NCI-H2081 (cell line): ENCODE data around the gene OTOGL.
"Not testable (repeated sequence)": the region's sequence is repeated elsewhere in the genome, so short reads cannot be mapped to it uniquely, and the experiment has no call there.

Experiments used
- DNase-seq, 2 experiments: peaks; one replicate each; lab custom pipeline; 2025; lab: John Stamatoyannopoulos, UW

OTOGL gene

DNA sequence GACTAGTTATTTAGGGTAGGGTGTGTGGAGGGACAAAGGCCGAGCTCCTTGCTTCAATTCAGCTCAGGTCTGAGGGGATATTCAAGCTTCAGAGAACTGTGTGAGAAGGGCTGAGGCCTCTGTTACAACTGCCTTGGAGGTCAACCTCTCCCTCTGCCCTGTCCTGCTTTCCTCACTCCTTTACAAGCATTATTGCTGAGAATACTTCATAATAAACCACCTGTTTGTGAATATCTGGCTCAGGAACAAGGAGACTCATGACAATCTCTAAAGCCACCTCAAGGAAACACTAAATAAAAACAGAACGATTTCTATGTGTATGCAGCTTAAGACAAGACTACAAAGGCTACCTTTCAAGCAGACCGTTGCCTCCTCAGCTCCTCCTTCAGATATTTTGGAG lies 21.7 kb downstream of the OTOGL start:
- DNase-seq = no peak

DNA sequence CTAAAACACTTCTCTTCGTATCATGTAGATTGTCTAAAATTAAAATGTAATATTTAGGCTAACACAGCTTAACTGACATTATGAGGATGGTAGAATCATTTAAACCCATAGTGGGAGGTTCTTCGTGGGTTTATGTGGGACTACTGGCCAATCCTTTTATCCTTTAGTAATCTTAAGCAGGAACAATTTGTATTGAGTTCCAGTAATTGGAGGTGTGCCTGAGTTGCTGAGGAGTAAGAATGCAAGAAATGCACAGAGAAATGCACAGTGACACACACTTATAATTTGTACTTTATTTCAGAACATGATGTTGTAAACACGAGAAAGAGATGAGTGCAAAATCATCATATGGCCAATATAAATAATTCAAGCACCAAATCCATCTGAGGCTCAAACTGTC lies 22.3 kb downstream of the OTOGL start:
- DNase-seq = no peak

DNA sequence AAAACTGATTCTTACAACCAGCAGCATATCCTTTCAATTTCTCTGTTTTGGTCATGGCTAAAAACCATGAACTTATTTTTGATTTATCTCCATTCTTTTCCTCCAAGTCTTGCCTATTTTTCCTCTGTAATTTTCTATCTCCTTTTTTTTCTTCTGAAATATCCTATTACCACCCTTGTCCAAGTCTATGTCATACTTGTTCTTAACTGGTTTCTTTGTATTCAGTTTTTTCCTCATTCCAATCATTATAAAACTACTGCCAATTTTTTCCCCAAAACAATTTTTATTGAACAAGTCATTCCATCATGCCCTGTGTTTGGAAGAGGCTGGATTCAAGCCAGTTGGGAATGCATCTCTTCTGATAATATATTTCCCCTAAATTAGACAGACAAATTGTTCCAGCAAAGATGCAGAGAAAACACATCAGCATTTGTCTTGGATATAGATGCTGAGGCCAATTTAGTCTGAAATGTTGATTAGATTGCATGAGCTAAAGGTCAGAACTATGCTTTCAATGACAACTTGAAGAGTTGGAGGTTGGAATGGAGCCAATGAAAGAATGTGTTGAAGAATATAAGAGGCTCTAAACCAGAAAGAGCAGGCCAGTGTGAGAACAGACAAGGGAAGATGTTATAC lies 30.7 kb downstream of the OTOGL start:
- no peak for DNase-seq

DNA sequence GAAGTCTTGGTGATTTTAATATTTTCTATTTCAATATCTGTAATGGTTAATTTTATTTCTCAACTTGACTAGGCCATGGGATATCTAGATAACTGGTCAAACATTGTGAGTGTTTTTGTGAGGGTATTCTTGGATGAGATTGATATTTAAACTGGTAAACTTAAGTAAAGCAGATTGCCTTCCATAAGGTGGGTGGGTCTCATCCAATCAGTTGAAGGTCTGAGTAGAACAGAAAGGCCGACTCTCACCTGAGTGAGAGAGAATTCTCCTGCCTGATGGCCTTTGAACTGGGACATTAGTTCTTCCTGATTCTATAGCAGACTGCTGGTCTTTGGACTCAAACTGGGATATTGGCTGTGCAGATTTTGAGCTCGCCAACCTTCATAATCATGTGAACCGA lies 36.3 kb downstream of the OTOGL start:
- DNase-seq = no peak

DNA sequence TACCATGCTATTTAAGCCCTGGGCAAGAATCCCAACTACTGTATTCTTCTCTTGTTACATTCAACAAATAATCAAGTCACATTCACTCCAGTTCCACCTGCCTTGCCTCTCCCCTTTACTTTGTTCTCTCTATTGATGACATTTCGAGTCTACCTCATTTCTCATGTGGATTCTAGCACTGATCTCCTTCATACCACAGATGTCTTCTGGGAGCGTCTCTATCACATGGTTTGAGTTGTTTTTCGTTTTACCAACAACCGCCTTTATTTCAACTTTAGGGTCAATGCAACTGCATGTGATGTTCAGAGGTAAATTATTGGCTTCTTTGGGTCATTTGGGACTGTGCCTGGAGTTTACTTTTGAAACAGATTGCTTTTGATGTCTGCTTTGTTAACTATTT lies 40.7 kb downstream of the OTOGL start:
- DNase-seq = no peak

DNA sequence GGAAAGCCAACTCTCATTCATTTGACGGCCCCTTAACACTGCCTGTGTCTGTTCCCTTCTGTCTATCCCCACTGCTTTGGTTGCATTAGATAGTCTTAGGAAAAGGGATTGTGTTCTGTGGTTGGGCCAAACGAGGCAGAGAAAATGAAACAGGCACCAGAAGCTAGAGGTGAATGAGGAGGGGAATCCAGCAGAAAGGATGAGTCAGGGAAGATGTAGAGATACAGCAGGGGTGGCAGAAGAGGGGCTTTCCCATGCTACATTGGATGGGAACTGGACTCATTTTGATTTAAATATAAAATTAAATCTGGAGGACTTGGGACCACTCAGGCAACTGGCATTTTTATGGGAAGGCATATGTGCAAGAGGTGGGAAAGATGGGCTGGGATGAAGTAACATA lies 43.3 kb downstream of the OTOGL start:
- no peak for DNase-seq

DNA sequence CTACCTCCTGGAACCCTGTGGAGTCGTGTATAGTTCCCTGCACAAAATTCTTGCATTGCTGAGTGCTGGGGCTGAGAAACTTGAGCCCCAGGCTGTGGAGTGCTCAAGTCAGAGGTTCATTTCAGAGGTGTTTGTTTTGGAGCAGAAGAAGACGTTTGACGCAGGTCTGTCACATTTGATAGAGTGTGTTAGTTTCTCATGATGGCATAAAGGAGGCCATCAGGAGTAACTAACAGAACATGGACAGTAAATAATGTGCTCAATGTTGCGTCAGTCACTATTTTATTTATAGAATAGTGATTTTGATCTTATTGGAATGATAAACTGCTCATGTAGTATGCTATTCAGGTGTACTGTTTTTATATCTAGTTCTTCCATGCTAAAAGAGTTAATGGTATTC lies 44.2 kb downstream of the OTOGL start:
- DNase-seq = no peak

DNA sequence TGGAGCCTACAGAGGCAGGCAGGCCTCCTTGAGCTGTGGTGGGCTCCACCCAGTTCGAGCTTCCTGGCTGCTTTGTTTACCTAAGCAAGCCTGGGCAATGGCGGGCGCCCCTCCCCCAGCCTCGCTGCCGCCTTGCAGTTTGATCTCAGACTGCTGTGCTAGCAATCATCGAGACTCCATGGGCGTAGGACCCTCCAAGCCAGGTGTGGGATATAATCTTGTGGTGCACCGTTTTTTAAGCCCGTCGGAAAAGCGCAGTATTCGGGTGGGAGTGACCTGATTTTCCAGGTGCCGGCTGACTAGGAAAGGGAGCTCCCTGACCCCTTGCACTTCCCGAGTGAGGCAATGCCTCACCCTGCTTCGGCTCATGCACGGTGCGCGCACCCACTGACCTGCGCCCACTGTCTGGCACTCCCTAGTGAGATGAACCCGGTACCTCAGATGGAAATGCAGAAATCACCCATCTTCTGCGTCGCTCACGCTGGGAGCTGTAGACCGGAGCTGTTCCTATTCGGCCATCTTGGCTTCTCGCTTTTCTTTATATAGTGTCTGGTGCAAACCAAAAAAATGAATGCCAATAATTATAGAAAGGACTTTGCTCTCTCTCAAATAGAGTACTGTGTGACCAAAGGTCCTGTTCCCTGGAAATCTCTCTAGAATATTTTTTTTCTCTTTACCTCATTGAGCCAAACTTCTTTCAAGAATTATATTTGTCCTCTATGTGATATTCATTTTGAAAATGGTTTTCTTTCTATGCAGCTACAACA lies 50.4 kb downstream of the OTOGL start:
- DNase-seq = not testable (repeated sequence)

DNA sequence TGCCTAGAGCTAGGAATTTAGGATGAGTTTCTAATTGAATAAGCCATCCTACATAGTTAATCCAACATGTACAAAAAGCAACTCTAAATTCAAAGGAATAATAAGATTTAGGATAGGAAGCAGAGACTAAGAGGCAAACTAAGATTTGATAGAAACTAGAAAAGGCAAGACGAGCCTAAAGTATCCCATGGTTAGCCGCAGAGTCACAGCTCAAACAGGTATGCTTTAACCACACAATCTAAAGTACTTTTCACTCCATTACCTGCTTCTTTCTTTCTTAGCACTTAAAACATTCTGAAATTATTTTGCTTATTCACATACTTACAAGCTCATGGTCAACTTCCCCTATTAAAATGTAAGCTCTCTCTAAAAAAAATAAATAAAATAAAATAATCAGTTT lies 51.8 kb downstream of the OTOGL start:
- DNase-seq = no peak

DNA sequence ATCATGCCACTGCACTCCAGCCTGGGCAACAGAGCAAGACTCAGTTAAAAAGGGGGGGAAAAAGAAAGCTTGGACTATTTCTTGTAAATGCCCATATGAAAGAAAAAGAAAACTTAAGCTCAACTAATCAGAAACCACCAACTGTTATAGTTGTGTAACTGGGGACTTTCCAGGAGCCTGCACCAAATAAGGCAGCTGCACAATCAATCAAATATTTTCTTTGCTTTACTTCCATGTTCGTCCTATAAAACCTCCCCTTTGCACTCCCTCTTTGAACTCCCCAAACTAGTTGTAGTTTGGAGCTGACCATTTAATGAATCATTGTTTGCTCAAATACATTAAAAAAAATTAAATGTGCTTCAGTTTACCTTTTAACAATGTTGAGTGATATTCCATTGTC lies 54.9 kb downstream of the OTOGL start:
- DNase-seq = no peak

DNA sequence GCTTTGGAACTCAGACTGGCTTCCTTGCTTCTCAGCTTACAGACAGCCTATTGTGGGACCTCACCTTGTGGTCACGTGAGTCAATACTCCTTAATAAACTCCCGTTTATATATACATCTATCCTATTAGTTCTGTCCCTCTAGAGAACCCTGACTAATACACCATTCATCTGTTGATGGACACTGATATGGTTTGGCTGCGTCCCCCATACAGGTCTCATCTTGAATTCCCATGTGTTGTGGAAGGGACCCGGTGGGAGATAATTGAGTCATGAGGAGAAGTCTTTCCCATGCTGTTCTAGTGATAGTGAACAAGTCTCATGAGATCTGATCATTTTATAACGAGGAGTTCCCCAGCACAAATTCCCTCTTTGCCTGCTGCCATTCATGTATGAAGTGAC lies 57.0 kb downstream of the OTOGL start:
- DNase-seq = no peak

DNA sequence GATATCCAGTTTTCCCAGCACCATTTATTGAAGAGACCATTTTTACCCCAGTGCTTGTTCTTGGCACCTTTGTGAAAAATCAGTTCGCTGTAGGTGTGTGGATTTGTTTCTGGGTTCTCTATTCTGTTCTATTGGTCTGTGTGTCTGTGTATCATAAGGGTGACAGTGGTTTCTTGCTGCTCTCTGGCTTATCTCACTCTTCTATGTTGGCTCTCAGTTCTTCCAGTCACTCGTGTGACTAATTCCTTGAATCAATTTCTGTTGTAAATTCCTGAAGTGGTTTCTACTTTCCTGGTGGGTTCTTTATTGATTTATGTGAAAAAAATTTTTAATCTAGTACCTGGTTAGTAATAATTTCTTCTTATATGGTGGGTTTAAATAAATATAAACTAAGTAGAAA lies 58.3 kb downstream of the OTOGL start:
- DNase-seq = no peak

DNA sequence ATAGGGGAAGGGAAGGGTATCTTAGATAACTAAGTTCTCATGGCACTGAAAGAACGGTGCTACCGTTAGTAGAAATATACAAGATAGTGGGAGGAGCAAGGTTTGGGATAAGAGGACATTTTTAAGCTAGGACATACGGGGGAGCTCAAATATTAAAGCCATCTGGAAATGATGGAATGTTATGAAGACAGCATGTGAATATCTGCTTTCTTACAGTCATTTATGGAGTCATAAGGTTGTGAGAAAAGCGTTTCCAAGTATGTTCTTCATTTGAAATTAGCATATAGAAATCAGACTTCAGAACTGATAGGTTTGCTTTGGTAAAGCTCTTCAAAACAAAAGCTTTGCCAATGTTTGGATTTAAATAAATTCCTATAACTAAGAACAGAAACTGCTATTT lies 62.3 kb downstream of the OTOGL start:
- no peak for DNase-seq

DNA sequence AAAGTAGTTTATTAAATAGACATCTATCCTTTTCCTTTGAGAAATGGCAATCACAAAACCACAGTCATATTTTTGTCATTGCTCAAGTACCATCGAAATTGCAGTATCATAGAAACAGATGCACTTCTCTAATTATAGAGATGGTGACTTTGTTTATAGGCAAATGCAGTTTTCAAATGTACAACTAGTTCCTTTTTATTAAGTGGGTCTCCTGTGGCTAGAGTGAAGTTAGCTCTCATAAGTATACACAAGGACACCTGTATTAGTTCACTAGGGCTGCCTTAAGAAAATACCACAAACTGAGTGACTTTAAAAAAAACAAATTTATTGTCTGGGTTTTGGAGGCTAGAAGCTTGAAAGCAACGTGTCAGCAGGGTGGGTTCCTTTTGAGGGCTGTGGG lies 62.8 kb downstream of the OTOGL start:
- no peak for DNase-seq

DNA sequence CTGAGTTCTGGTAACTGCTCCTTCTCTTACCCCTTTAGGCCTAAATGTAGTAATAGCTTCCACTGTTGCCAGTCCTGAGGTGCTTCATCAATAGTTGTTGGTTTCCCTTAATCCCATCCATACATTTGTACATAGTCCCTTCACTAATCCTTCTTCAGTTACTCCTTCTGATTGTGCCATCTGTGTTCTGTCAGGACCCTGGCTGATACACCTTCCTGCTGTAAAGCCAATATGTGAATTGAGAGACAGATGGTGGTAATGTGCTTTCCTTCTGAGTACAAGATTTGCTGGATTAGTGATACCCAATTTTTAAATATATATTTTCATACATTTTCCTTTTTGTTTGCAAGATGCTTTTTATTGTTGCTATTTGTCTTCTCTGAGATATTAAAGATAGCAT lies 66.4 kb downstream of the OTOGL start:
- DNase-seq = no peak

DNA sequence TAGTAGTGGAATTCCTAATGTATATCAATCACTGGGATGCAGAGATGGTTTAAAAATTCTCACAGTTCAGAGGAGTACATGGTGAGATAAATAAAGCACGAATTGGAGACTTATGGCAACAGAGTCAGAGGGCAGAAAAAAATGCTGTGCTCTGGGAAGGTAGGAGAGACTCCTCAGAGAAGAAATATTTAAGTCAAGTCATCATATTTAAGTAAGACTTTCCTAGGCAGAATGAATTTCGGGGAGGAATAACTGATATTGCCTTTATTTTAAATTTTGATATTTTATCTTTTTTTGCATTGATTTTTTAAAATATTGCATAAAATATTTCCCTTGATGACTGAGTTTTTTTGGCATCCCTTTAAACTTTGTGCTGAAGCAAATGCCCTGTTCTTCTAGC lies 67.4 kb downstream of the OTOGL start:
- DNase-seq = no peak

DNA sequence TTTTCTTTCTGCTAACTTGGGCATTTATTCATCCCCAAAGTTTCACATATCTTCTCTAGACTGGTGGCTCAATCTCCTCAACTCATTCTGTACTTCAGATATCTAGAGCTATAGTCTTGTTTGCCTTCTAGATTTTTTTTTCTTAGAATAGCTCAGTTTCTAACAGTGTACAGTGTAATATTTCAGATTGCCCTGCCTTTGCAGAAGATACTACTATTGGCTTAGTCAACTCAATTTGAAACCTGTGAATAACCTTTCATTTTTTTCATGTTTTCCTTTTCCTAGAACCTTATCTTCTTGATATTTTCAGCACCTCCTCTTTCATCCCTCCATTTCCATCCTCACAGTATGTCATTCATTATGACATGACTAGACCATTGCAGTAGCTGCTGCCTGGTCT lies 69.6 kb downstream of the OTOGL start:
- DNase-seq = no peak

DNA sequence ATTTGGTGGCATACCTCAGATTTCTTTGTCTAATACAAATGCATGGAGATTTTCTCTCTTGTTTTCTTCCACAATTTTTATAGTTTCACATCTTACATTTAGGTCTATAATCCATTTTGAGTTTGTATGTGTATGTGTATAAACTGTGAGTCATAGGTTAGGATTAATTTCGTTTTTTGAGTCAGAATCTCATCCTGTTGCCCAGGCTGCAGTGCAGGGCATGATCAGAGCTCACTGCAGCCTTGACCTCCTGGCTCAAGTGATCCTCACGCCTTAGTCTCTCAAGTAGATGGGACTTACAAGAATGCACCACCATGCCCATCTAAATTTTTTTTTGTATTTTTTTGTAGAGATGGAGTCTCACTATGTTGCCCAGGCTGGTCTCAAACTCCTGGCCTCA lies 71.6 kb downstream of the OTOGL start:
- no peak for DNase-seq

DNA sequence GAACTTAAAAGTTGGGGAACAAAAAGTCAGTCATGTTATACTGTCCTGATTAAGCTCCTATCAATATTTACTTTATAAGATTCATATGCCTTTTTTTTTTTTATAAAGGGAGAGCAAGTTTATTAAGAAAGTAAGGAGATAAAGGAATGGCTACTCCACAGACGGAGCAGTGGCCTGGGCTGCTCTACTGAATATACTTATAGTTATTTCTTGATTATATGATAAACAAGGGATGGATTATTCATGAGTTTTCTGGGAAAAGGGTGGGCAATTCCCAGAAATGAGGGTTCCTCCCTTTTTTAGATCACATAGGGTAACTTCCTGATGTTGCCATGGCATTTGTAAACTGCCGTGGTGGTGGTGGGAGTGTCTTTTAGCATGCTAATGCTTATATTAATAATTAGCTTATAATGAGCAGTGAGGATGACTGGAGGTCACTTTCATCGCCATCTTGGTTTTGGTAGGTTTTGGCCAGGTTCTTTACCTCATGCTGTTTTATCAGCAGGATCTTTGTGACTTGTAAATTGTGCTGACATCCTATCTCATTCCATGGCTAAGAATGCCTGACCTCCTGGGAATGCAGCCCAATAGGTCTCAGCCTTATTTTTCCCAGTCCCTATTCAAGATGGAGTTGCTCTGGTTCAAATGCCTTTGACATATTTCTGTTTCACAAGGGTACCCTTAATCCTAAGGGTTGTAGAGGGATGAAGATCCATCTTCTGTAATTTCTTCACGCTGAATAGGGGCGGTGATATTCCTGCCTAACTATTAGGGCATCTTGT lies 73.9 kb downstream of the OTOGL start:
- DNase-seq = no peak

DNA sequence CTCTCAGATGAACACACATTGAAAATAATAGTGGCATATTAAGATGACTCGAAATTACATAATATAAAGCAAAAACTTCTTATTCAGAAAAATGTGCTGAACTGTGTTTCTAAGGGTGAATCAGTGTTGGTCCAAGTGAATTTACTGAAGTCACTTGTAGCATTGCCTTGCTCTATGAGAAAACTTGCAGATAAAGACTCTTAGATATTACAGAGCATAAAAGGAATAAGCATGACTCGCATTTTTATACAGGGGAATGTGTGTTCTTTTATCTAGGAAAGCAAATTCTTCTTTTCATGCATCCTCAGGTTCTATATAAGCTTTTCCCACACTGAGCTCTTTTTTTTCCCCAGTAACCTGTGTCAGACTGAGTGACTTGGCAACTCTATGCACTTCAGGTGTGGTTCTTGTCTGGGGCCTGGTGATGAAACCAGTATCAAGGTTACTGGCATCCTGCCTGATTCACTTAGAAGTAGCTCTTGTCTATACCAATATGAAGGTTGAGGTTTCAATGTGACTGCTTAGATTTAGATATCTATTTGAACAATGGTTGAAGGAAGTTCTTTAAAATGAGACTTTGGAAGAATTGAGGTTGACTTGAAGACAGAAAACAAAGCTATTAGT lies 76.1 kb downstream of the OTOGL start:
- no peak for DNase-seq

DNA sequence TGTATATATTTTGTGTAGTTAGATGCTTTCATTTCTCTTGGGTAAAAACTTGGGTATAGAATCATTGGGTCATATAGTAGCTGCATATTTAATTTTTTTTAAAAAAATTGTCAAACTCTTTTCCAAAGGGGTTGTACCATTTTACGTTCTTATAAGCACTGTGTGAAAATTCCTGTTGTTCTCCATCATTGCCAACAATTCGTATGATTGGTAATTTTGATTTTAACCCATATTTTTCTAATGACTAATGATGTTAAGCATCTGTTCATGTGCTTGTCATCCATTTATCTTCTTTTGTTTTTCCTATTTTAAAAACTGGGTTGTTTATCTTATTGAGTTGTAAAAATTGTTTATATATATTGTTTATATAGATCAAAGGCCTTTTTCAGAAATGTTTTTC lies 77.4 kb downstream of the OTOGL start:
- DNase-seq = no peak

DNA sequence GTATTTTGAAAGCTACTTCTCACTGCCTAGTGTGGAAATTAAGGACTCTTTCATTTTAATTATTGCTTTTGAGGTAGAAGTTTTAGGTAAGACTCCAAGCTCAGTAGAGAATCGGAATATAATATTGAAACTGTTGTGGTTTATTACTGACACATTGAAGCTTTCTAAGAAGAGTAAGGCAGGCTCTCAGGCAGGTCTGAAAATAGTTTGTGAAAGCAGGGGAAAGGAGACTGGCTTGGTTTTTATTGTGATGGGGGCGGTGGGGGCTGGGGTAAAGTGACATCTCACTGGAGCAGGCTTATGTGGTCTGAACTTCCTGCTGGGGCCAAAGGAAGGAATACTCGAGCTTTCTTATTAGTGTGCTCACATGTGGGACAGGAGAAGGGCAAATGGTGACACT lies 79.5 kb downstream of the OTOGL start:
- DNase-seq = no peak

DNA sequence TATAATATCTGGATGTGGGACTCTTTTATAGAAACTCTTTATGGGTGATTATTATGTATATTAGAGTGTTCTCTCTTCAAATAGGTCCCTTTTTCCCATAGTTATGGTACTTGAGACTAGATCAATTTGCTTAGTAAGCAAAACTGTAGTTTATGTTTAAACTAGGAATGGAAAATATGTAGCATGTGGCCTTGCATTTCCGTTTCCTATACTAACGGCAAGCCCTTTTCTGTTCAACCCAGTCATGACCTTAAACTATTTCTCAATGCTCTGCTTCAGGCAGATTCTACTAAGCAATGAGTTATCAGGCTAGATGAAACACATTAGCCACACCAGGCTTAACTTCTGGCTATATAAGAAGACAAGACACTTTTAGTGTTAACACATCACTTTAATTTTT lies 84.6 kb downstream of the OTOGL start:
- no peak for DNase-seq
